A549 (cell line): ENCODE data around the gene CLDN7.

Source experiments
- CEBPB ChIP-seq, 2 experiments: fragments of >200 bp in 1 of 2; sonication (Bioruptor Twin) in 1 of 2; formaldehyde crosslinking in 1 of 2; IDR thresholded peaks; 2 replicates each; pipeline ENCODE4 v1.6.1; 2012 to 2016
- EP300 ChIP-seq, 2 experiments: fragments of >200 bp; sonication (Bioruptor Twin); formaldehyde crosslinking; IDR thresholded peaks; 2 replicates in 1 of 2; 3 replicates in 1 of 2; pipeline ENCODE4 v1.6.1; 2016 to 2017
- JUNB ChIP-seq: fragments of >200 bp; sonication (Bioruptor Twin); formaldehyde crosslinking; IDR thresholded peaks from 2 replicates; pipeline ENCODE4 v1.6.1; 2016
- MAFK ChIP-seq: fragments of 450-650 bp; IDR thresholded peaks from 2 replicates; pipeline ENCODE4 v1.6.1; 2014; ENCODE audit not compliant: partially characterized antibody
- MYC ChIP-seq: IDR thresholded peaks from 2 replicates; pipeline ENCODE4 v1.6.1; 2012; ENCODE audit warnings: mild to moderate bottlenecking, inconsistent platforms, low read length, improper control_type of control experiment, borderline replicate concordance
- POLR2A ChIP-seq: IDR thresholded peaks from 2 replicates; pipeline ENCODE4 v1.6.1; 2012; ENCODE audit warnings: mild to moderate bottlenecking, low read length
- REST ChIP-seq: fragments of 200-600 bp; sonication (generic); IDR thresholded peaks from 2 replicates; pipeline ENCODE4 v1.6.1; 2016; ENCODE audit warnings: antibody characterized with exemption, mild to moderate bottlenecking, moderate library complexity
- SMC3 ChIP-seq: fragments of >200 bp; sonication (Bioruptor Twin); formaldehyde crosslinking; IDR thresholded peaks from 3 replicates; pipeline ENCODE4 v1.6.1; 2018; ENCODE audit warnings: inconsistent platforms
- TF ChIP-seq, protein P1 (sequence below): fragments of >200 bp; sonication (Bioruptor Twin); formaldehyde crosslinking; IDR thresholded peaks from 3 replicates; pipeline ENCODE4 v1.5.1; 2016

GRCh38 chr17:7249830-7250229, 12.4 kb downstream of the CLDN7 start:
- TF ChIP-seq, protein P1, sequence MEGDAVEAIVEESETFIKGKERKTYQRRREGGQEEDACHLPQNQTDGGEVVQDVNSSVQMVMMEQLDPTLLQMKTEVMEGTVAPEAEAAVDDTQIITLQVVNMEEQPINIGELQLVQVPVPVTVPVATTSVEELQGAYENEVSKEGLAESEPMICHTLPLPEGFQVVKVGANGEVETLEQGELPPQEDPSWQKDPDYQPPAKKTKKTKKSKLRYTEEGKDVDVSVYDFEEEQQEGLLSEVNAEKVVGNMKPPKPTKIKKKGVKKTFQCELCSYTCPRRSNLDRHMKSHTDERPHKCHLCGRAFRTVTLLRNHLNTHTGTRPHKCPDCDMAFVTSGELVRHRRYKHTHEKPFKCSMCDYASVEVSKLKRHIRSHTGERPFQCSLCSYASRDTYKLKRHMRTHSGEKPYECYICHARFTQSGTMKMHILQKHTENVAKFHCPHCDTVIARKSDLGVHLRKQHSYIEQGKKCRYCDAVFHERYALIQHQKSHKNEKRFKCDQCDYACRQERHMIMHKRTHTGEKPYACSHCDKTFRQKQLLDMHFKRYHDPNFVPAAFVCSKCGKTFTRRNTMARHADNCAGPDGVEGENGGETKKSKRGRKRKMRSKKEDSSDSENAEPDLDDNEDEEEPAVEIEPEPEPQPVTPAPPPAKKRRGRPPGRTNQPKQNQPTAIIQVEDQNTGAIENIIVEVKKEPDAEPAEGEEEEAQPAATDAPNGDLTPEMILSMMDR: no peak
- TF ChIP-seq EP300 (IDR thresholded peaks at IDR 0.05) (no peak), CEBPB (IDR thresholded peaks at IDR 0.05) (no peak), SMC3 (no peak), POLR2A (no peak), MAFK (no peak), REST (no peak), MYC (no peak), JUNB (no peak)
